GM12891 (cell line): ENCODE data around the gene GTF3C6.

Experiments
- PAX5 ChIP-seq: IDR thresholded peaks from 2 replicates; pipeline ENCODE4 v1.6.1; 2011; ENCODE audit warnings: low read length, moderate library complexity, mild to moderate bottlenecking; ENCODE audit not compliant: insufficient read depth, severe bottlenecking
- POLR2A ChIP-seq: IDR thresholded peaks from 2 replicates; pipeline ENCODE4 v1.6.1; 2011; ENCODE audit warnings: low read depth, low read length, control low read depth
- POLR2AphosphoS5 ChIP-seq: IDR thresholded peaks from 2 replicates; pipeline ENCODE4 v1.6.1; 2011; ENCODE audit warnings: low read depth, low read length, control low read depth
- POU2F2 ChIP-seq: IDR thresholded peaks from 2 replicates; pipeline ENCODE4 v1.6.1; 2011; ENCODE audit warnings: low read depth, mild to moderate bottlenecking, control low read depth, low read length, moderate library complexity
- SPI1 ChIP-seq: IDR thresholded peaks from 2 replicates; pipeline ENCODE4 v1.6.1; 2011; ENCODE audit warnings: low read depth, low read length, control low read depth
- TAF1 ChIP-seq: IDR thresholded peaks from 2 replicates; pipeline ENCODE4 v1.6.1; 2011; ENCODE audit warnings: low read depth, low read length, control low read depth

DNA sequence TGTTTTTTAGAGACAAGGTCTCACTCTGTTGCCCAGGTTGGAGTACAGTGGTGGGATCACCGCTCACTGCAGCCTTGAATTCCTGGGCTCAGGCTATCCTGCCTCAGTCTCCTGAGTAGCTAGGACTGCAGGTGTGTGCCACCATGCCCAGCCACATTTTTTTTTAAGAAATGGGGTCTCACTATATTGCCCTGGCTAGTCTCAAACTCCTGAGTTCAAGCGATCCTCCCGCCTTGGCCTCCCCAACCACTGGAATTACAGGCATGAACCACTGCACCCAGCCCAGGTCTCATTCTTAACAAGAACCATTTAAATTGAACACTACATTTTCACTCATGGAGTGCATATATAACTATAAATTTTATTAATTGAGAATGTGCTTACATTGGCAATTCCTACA lies 43.8 kb downstream of the GTF3C6 start:
- no peak for TF ChIP-seq POLR2A
- no peak for TF ChIP-seq TAF1
- no peak for TF ChIP-seq PAX5
- TF ChIP-seq POLR2AphosphoS5, result no peak
- no peak for TF ChIP-seq SPI1
- no peak for TF ChIP-seq POU2F2
